Right ventricle myocardium superior (tissue), 1 donor: ENCODE results near the gene FAM20A. TPM values are rescaled to one million over a fixed set of nuclear protein-coding genes. Genes with fewer than 3 reads are reported as not detected.

Experiments
- total RNA-seq: library from RNA; stranded (reverse); fragmentation: NEBNext Ultra II Directional; extraction: Animal tissue kit (Norgen Biotek cat#: 25700); gene quantifications from one replicate; pipeline ENCODE4 v1.2.1, GENCODE V29; 2021
- donor health status: DM: no; HTN: yes; CAD: no; lungs with severe emphysema.

FAM20A gene
- total RNA-seq, 1 donor from 2014 or later = 5.0 TPM

Other genes with a start within 250 kb of the FAM20A start
- 63.7 TPM for gene WIPI1, start 143.9 kb downstream of the FAM20A start, total RNA-seq
- 607 TPM for gene PRKAR1A, start 88.9 kb downstream of the FAM20A start, total RNA-seq